ENCODE measurements around the gene EFCAB10.

The EFCAB10 gene

DNA sequence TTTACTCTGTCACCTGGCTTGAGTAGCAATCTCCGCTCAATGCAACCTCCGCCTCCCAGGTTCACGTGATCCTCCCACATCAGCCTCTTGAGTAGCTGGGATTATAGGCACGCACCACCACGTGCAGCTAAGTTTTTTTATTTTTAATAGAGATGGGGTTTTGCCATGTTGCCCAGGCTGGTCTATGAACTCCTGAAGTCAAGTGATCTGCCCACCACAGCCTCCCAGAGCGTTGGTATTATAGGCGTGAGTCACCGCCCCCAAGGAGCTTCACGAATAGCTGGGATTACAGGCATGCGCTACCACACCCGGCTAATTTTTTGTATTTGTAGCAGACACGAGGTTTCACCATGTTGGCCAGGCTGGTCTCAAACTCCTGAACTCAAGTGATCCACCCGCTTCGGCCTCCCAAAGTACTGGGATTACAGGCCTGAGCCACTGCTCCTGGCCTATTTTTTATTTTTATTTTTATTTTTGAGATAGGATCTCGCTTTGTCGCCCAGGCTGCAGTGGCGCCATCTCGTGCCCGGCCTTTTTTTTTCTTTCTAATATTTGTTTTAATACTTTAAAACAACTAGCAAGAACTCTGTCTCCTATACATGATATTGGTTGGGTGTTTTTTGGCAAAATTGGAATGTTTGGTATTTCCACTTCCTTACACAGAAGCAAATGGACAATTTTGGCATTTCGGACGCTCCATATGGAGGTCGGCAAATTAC lies 1.1 kb downstream of the EFCAB10 start:
- no peak overlapping the region for H2AFZ ChIP-seq (ENCODE audit: low read depth, low read length, severe bottlenecking)

DNA sequence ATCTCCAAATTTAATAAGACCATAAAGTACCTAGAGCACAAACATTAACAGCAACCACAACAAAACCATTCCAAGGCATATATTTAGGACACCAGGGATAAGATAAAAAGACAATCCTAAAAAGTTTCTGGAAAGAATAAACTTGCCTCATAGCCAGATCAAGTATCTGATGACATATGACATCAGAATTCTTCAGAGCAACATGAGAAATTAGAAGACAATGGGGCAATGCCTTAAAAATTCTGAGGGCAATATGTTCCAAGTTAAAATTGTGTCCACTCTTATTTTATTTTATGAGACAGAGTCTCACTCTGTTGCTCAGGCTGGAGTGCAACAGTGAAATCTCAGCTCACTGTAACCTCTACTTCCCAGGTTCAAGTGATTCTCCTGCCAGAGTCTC lies 2.8 kb downstream of the EFCAB10 start:
- Histone ChIP-seq H3K36me3 (ENCODE audit: low read length) (no peaks in the 10 kb centered on the region), H3K27ac (ENCODE audit: low read depth, low read length) (no peak overlapping the region), H3K4me3 (ENCODE audit: insufficient read depth, low read length, poor library complexity, severe bottlenecking) (no peak overlapping the region), H3K27me3 (ENCODE audit: low read length) (no peaks in the 10 kb centered on the region), H3K4me2 (ENCODE audit: low read depth, low read length, poor library complexity, severe bottlenecking) (no peak overlapping the region), H3K9me3 (ENCODE audit: insufficient read depth, low read length) (no peaks in the 10 kb centered on the region), H2AFZ (ENCODE audit: low read depth, low read length, severe bottlenecking) (no peak overlapping the region), H3K9ac (ENCODE audit: low read length) (no peak overlapping the region), H3K9me2 (replicated peaks; ENCODE audit: insufficient read depth, low read length) (no peaks in the 10 kb centered on the region), H3F3A (ENCODE audit: insufficient read depth) (no peaks in the 10 kb centered on the region), H4K20me1 (ENCODE audit: low read depth, low read length) (no peaks in the 10 kb centered on the region), H3K79me2 (ENCODE audit: insufficient read depth, low read length) (no peaks in the 10 kb centered on the region)
- TF ChIP-seq, protein P1, sequence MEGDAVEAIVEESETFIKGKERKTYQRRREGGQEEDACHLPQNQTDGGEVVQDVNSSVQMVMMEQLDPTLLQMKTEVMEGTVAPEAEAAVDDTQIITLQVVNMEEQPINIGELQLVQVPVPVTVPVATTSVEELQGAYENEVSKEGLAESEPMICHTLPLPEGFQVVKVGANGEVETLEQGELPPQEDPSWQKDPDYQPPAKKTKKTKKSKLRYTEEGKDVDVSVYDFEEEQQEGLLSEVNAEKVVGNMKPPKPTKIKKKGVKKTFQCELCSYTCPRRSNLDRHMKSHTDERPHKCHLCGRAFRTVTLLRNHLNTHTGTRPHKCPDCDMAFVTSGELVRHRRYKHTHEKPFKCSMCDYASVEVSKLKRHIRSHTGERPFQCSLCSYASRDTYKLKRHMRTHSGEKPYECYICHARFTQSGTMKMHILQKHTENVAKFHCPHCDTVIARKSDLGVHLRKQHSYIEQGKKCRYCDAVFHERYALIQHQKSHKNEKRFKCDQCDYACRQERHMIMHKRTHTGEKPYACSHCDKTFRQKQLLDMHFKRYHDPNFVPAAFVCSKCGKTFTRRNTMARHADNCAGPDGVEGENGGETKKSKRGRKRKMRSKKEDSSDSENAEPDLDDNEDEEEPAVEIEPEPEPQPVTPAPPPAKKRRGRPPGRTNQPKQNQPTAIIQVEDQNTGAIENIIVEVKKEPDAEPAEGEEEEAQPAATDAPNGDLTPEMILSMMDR (IDR thresholded peaks at IDR 0.05; ENCODE audit: insufficient read depth, low read length, poor library complexity, severe bottlenecking) = no peak
- TF ChIP-seq EZH2phosphoT487 (conservative IDR thresholded peaks at IDR 0.05; ENCODE audit: low read length) = no peak

More for the DNA sequence above, 1.1 kb downstream of the EFCAB10 start:
- Histone ChIP-seq H3K9ac (ENCODE audit: low read length) (no peak overlapping the region), H3K36me3 (ENCODE audit: low read length) (no peaks in the 10 kb centered on the region), H3K9me3 (ENCODE audit: insufficient read depth, low read length) (no peaks in the 10 kb centered on the region), H4K20me1 (ENCODE audit: low read depth, low read length) (no peaks in the 10 kb centered on the region), H3K4me2 (ENCODE audit: low read depth, low read length, poor library complexity, severe bottlenecking) (no peak overlapping the region), H3K79me2 (ENCODE audit: insufficient read depth, low read length) (no peaks in the 10 kb centered on the region), H3K9me2 (replicated peaks; ENCODE audit: insufficient read depth, low read length) (no peaks in the 10 kb centered on the region), H3K4me3 (ENCODE audit: insufficient read depth, low read length, poor library complexity, severe bottlenecking) (no peak overlapping the region), H3K27ac (ENCODE audit: low read depth, low read length) (no peak overlapping the region), H3K27me3 (ENCODE audit: low read length) (no peaks in the 10 kb centered on the region), H3F3A (ENCODE audit: insufficient read depth) (no peaks in the 10 kb centered on the region)
- TF ChIP-seq, protein P1 (IDR thresholded peaks at IDR 0.05; ENCODE audit: insufficient read depth, low read length, poor library complexity, severe bottlenecking) = no peak

DNA sequence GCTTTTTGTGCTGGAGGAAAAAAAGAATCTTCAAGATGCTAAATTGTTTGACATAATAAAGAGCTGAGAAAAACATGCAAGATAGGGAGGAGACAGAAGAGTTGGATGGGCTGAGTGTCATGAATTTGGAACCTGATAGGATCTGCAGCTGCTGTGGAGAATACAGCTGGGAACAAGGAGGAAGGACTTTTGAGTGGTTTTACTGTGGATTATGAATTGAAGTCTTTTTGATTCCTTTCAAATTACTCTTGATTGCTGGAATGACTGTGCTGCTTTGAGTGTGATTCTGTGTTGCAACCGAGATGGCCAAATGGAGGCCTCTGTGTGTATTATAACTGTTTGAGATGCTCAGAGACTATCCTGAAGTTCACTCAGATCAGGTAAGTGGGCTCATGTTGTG lies 4.0 kb downstream of the EFCAB10 start:
- no peaks in the 10 kb centered on the region for H4K20me1 ChIP-seq (ENCODE audit: low read depth, low read length)
- no peaks in the 10 kb centered on the region for H3K36me3 ChIP-seq (ENCODE audit: low read length)
- no peak overlapping the region for H3K4me3 ChIP-seq (ENCODE audit: insufficient read depth, low read length, poor library complexity, severe bottlenecking)
- no peak overlapping the region for H3K9ac ChIP-seq (ENCODE audit: low read length)
- no peak for TF ChIP-seq EZH2phosphoT487 (conservative IDR thresholded peaks at IDR 0.05; ENCODE audit: low read length)
- TF ChIP-seq, protein P1 (IDR thresholded peaks at IDR 0.05; ENCODE audit: insufficient read depth, low read length, poor library complexity, severe bottlenecking) = no peak
- no peak overlapping the region for H3K4me2 ChIP-seq (ENCODE audit: low read depth, low read length, poor library complexity, severe bottlenecking)
- no peaks in the 10 kb centered on the region for H3K9me2 ChIP-seq (replicated peaks; ENCODE audit: insufficient read depth, low read length)
- no peaks in the 10 kb centered on the region for H3K9me3 ChIP-seq (ENCODE audit: insufficient read depth, low read length)
- no peaks in the 10 kb centered on the region for H3K27me3 ChIP-seq (ENCODE audit: low read length)
- H3K79me2 ChIP-seq (ENCODE audit: insufficient read depth, low read length) = no peaks in the 10 kb centered on the region
- H2AFZ ChIP-seq (ENCODE audit: low read depth, low read length, severe bottlenecking) = no peak overlapping the region
- no peak overlapping the region for H3K27ac ChIP-seq (ENCODE audit: low read depth, low read length)
- no peaks in the 10 kb centered on the region; the same call in 1 of the 2 replicates for H3F3A ChIP-seq (ENCODE audit: insufficient read depth)
